Stimulated activated CD4-positive, alpha-beta T cell treated with anti-CD3 and anti-CD28 coated beads, Interleukin-15, amount 100 ng/mL, for 24 hours (primary cell): ENCODE data around the gene TRABD2B.
"Not testable (repeated sequence)": the region's sequence is repeated elsewhere in the genome, so short reads cannot be mapped to it uniquely, and the experiment has no call there.

ENCODE experiments used
- DNase-seq: peaks from one replicate; pipeline ENCODE4 v3.0.0-alpha.2; 2020

The TRABD2B gene

DNA sequence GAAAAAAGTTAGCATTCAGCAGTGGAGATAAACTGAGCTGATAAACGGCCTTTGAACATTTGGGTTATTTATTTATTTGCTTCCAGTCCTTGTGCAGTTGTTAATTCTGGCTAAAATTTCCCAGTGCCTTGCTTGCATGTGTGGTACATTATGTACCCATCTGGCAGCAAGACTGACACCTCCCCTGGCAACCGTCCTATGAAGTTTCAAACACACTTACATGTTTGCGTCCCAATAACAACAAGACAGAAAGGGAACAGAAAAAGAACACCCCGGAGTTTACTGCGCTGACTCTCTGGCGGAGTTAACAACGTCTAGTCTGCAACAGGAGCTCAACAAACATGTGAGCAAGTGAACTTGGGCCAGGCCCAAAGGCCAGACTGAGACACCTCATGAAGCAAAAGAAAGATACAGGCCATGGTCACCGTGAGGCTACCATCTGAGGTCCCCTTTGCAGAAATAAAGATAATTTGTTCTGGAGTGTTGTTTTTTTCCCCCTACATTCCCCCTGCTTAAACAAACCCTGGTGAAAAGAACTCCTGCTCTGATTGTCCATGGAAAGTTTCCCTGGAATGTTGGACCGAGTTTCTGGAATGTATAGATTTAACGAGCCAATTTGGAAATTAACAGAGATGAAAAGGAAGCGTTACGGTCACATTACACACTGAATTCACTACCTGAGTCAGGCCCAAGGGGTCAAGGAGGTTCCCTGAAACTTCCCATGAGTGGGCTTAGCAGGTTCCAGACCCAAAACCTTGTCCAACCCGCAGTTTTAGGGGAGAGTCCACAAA lies 33.4 kb downstream of the TRABD2B start:
- DNase-seq: no peak

DNA sequence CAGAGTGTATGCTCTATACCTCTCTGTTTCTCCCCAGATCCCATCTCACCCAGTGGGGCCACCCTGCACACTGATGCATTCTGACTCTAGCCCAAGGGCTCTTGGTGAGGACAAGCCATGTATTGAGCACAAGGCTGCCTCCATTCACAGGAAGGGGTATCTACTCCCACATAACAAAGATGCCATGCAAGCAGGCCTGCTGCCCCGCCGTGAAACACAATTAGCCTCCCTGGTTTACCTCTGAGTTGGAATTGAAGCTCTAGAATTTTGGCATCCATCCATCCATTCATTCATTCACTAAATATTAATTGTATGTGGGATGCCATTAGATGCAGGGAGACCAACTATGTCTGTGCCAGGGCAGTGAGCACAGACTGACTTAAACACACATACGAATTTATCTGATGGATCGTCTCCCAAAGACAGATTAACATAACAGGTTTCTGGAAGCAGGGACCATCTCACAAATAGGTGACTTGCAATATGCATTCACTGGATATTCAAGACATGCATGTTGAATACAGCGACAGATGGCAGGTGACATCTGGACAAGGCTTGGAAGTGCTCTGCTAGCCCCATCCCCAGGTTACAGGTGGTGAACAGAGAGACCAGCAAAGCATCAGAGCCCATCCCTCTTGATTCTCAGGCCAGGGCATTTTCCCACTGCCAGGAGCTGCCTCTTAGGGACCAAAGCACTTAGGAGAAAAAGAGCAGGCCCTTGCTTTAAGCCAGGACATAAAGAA lies 34.3 kb downstream of the TRABD2B start:
- DNase-seq: no peak

DNA sequence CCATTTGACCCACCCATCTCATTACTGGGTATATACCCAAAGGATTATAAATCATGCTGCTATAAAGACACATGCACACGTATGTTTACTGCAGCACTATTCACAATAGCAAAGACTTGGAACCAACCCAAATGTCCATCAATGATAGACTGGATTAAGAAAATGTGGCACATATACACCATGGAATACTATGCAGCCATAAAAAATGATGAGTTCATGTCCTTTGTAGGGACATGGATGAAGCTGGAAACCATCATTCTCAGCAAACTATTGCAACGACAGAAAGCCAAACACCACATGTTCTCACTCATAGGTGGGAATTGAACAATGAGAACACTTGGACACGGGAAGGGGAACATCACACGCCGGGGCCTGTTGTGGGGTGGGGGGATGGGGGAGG lies 35.4 kb downstream of the TRABD2B start:
- not testable (repeated sequence) for DNase-seq

DNA sequence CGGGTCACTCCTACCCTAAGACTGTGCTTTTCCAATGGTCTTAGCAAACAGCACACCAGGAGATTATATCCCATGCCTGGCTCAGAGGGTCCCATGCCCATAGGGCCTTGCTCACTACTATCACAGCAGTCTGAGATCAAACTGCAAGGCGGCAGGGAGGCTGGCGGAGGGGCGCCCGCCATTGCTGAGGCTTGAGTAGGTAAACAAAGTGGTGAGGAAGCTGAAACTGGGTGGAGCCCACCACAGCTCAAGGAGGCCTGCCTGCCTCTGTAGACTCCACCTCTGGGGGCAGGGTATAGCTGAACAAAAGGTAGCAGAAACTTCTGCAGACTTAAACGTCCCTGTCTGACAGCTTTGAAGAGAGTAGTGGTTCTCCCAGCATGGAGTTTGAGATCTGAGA lies 40.7 kb downstream of the TRABD2B start:
- not testable (repeated sequence) for DNase-seq

DNA sequence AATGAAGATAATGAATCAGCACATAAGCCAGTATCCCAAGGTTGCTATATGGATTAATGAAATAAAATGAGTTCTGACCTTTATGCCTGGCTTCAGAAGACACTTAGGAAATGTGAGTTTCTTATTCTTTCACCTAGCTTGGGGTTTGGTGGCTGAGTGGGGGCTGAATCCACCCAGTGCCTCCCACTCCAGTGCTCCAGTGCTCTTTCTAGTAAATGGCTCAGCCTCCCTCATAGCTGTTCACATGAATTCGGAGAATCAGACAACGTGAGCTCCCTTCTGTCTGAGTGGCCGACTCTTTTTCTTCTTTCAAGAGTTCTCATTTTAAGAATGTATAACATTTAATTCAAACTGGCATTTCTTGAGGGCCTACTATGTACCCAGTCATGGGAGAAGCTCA lies 43.5 kb downstream of the TRABD2B start:
- DNase-seq: no peak

DNA sequence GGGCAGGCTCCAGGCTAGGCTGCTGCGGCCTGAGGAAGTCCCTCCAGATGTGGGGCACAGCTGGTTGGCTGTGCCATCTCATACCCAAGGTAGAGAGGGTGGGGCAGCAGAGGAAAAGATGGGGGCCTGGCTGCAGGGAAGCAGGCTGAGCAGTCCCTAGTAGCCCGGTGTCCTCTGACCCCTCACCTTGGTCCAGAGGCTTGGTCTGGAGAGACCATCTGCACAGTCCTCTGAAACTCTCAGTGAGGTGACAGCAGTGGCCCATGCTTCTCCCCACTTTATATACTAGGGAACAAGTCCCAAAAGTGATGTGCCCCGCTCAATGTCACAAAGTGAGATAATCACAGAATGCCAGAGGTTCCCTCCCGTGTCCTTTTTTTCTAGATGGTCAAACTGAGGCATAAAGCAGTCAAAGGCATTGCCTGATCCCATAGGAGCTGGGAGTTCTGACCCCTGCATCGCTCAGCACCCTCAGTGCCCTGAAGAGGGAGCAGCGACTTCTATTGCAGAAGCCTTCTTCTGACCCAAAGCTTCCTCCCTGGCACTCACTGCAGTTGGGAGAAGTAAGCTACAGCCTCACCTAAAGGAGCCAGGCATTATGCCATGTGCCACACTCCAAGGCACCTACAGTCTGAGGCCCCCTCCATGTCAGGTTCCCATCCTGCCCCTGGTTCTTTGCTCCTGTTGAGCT lies 45.5 kb downstream of the TRABD2B start:
- no peak for DNase-seq

DNA sequence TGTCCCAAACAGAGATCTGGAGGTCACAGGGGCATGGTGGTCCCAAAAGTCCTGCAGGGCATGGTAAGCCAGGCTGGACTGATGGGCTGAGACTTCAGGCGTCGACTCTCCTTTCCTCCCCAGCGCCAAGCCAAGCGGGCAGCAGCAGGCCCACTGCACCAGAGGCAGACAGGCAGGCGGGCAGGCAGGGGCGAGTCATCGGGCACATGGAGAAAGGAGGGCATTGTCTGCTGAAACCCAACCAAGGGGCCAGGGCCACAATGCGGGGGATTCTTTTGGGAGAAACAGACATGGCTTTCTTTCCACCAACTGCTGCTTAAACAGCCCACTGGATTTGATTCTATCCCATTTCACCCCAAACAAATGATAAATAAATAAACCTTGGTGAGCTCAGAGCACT lies 46.2 kb downstream of the TRABD2B start:
- DNase-seq: no peak

DNA sequence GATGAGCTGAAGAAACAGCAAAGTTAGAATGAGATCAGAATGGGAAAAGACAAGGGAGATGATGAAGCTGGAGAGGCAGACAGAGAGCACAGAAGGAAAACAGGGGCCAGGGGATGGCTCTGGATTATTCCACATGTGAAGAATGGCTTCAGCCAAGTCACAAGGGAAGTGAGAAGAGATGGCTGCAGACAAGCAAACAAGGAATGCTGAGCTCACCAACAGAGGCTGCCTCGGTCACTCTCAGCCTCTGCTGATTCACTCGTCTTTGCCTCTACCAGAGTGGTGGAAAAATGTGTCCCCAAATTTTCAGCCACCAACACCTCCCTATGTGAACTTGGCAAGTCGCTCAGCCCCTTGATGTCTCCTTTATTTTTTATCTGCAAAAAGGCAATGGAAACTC lies 46.7 kb downstream of the TRABD2B start:
- no peak for DNase-seq

DNA sequence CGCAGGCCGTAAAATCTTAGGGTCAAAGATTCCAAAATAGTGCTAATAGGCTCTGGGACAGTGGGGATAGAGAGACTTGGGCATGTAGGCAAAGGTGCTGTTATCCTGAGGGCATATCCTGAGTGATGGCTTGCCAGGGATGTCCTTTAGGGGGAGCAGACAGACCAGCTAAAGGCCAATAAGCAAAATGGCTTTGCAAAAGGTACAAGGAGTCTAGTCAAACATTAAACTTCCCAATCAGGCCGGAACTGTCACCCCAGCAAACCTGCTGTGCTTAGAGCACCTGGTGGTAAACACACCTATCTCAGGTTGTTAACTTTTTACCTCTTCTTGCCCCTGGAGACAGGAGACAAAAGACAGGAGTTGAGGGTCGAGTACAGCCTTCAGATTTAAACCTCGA lies 49.1 kb downstream of the TRABD2B start:
- no peak for DNase-seq

DNA sequence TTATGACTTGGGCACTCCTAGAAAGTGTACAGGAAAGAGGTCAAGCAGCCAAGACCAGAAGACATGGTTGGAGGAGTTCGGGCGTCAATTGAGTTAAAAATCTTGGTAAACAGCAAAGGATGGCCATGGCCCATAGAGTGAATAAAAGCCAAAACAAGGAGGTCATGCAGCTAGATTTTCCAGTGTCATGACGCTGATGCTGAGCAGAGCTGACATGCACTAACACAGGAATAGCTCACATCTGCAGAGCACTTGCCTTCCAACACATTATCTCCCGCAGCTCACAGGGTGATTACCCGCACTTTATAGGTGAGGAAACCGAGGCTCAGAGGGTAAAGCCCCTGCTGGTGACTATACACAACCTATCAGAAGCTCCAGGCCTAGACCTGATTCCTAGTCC lies 49.7 kb downstream of the TRABD2B start:
- no peak for DNase-seq

DNA sequence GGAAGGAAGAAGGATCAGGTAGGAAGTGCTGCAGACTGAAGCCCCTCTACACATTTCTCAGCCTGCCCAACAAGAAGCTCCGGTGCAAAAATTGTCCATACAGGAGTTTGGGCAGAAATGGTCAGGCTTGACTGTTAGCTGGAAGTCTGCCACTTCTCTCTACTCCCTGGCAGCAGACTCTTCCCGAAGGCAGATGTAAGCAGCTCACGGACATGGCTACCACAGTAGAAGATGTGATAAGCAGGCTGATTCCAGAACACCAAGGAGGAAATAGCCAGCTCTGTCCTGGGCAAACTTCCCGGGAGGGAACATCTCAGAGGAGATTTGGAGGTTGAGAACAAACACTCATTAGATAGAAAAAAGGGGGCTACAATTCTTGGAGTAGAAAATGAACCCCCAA lies 52.6 kb downstream of the TRABD2B start:
- no peak for DNase-seq

DNA sequence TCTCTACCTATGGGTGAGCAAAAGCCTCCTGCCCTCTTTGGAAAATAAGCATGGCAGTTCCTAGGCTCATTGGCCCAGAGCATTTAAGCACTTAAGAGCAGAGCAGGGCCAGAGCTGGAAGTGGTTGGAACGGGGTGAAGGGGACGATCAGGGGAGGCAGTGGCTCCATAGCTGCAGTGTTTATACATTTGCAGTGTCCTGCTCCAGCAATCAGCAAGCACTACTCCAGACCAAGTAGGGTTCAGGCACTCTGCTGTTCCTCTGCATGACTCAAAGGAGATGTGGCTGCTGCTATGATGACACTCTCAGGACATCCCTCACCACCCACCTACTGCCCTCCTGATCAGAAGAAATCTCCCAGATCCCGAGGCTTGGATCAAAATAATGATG lies 55.0 kb downstream of the TRABD2B start:
- no peak for DNase-seq

DNA sequence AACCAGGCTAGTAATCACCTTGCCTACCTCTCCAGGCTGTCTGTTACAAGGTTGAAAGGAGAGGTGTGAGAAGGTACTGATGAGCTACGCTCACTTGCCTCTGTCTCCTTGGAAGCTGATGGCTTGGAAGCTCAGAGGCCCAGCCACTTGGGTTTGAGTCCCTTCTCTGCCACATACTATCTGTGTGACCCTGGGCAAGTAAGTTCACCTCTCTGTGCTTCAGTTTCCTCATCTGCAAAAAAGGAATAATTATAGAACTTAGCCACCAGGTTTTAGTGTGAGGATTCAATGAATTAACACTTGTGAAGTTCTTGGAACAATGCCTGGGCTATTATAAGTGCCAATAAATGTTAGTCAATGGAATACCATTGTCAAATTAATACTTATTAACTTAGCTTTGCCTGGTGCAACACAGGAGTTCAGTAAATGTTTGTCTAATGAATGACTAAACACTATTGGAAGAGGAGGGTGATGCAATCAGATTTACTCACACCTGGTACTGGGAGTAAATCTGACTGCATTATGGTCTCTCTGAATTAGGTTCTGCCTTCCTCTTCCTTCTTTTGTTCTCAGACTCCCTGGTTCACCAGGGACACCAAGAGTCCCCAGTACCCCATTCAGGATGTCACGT lies 55.5 kb downstream of the TRABD2B start:
- no peak for DNase-seq

DNA sequence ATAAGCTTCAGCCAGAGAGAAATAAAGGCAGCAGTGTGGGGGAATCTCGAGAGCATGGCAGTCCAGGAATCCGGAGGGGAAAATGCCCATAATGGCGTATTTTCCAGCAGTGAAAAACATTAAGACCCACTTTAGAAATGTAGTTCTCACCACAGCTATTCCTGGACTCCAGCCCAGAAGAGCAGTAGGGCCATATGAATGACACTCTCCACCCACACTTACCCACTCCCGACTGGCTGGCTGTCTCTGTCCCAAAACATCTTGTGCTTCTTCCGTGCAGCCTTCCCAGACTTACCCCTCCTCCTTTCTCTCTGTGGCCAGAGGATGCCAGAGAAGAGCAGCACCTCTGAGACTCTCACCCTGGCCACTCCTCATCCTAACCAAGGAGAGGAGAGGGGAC lies 56.4 kb downstream of the TRABD2B start:
- no peak for DNase-seq

DNA sequence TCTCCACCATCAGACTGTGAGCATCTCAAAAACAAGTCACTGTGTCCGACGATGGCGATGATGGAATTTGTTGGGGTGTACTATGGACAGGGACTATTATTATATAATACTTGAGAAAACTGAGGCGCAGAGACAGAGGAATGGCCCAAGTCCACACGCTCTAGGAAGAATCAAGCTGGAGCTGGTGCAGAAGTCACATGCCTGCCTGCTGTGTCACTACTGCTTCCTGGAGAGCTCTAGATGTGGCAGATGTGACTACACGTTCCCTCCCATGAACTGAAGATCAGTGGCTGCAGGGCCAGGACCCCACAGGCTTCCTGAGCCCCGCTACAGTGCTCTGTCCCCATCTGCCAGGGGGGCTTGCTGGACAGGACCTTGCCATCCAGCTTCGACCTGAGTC lies 56.9 kb downstream of the TRABD2B start:
- no peak for DNase-seq

DNA sequence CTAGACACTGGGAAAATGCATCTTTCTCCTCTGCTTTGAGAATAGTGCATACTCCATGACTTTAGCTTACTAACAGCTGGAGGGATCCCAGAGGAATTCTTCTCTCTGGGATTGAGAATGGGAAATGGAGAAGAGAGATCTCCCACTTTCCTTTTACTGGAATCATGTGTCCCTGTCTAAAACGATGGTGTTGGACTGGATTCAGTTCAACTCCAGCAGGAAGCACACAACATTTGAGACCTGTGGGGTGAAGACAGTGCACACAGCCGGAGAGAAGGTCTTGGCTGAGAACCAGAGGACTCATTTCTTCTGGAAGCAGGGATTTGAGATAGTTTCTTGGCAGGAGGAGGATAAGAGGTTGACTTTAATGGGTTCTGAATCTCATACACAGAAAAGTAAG lies 58.7 kb downstream of the TRABD2B start:
- no peak for DNase-seq

DNA sequence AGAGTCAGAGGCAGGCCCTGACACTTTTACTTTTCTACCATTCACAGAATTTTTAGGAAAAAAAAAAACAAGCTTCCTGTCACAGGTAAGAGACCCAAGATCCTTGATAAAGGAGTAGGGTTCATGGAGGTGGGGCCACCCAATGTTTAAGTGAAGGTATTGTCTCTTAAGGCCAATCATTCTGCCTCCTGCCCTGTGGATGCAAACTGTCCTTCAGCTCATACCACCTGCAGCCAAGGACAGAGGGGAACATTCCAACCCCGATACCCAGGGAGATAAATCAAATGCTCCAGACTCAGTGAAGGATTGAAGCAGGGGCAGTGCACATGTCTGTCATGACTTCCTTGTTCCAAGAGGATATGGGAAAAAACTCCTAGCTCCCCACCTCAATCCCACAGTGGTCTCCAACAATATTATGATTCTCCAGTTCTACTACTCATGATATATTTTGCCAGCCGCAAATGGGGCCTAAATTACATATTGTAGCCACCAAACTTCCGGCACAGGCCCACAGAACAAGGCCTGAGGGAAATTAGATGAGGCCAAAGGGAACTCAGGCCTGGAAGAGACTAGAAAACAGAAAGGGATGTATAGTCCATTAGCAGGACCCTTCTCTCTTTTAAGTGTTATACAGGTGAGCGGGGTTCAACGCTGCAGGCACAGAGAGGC lies 59.5 kb downstream of the TRABD2B start:
- no peak for DNase-seq

DNA sequence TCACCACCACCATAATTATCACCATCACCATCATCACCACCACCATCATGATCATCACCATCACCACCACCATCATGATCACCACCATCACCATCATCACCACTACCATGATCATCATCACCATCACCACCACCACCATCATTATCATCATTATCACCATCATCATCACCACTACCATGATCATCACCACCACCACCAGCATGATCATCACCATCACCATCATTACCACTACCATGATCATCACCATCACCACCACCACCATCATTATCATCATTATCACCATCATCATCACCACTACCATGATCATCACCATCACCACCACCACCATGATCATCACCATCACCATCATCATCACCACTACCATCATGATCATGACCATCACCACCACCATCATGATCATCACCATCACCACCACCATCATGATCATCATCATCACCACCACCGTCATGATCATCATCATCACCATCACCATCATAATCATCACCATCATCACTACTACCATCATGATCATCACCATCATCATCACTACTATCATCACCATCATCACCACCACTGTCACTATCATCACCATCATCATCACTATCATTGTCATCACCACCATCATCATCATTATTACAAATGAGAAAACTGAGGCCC lies 60.2 kb downstream of the TRABD2B start:
- no peak for DNase-seq

DNA sequence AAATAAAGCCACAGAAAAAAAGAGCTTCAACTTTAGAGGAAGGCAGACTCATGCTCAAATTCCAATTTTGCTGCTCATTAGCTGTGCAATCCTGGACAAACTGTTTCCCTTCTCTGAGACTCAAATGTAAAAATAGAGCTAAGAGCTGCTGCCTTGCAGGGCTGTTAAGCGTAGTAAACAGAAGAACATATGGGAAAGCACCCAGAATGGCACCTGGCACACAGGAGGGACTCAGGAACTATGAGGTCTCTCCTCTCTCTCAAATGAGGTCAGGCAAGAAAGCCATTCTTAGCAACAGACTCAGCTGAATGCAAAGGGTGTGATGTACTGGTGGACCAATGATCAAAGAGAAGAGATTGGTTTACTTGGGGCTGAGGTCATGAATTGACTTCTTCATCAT lies 61.3 kb downstream of the TRABD2B start:
- DNase-seq: no peak

DNA sequence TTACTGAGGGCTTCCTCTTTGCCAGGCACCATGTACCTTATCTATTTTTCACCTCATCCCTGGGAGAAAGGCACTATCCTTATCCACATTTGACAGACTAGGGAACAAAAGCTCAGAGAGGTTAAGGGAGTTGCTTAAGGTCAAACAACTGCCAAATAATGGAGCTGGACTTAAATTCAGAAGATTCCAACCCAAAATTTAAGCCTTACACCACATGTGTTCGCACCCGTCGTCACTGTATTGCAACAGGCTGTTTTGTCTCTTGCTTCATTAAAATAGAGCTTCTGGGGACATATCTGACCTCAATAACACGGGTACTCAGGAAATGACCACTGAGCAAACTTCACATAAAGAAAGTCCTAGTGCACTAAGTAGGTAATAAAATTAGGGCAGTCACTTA lies 62.0 kb downstream of the TRABD2B start:
- no peak for DNase-seq

DNA sequence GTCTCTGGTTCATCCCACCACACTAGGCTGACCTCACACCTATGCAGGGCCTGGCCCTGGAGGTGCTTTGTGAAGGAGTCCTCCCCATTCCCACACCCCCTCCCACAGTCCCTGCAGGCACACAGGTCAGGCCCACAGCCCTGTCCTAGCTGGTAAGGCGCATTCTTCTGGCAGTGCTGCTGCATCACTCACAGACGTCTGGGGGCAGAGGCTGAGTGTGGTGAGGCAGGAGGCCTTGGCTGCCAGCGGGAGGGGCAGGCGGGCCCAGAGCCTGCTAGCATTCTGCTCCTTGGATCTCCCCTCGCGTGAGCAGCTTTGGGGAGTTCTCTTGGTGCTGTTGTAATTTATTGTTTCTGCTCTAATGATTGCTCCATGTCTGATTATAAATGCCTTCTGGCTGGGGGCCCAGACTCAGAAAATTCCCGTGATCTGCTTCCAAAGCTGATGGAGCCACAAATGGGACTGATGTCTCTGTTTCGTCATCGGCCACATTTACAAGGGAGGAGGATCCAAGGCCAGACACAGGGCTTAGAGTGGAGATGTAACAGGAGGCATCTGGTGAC lies 62.9 kb downstream of the TRABD2B start:
- DNase-seq: no peak

DNA sequence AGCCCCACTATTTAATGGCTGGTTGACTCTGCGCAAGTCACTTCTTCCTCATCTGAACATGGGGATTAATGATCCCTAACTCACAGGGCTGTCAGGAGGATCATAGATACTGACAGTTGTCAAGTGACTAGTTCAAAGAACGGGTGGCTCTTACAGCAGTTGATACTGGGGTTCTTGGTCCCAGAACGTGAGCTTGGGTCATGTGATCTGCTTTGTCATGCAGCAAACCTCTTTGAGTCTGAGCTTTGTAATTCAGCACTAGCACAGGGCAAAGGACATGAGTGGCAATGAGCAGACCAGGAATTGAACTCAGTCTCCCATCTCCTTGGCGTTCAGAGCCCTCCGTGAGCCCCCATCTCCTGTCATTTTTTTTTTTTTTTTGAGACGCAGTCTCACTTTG lies 64.4 kb downstream of the TRABD2B start:
- DNase-seq: no peak
